SK-N-SH (cell line): ENCODE data around the gene CCHCR1. TPM values are rescaled to one million over a fixed set of nuclear protein-coding genes. Genes with fewer than 3 reads are reported as not detected.

Experiments used
- polyA plus RNA-seq, 3 experiments: library from polyadenylated mRNA; depleted of rRNA; stranded (reverse); fragments of >200 nt; gene quantifications; 2 replicates each; pipeline ENCODE4 v1.2.3, GENCODE V29; 2012
- small RNA-seq, 7 experiments: library from RNA; depleted of rRNA; stranded (forward); fragments of <200 nt; gene quantifications; one replicate each; pipeline ENCODE3, GENCODE V24; 2012

Gene CCHCR1
- polyA plus RNA-seq, 1 of the 3 experiments (the other 2 are of a cell fraction), result 18.7 TPM

Small RNA genes lying within 50 kb of the gene (small RNA-seq; reads per million reads assigned to genes)
- gene POLR2LP1, result 0 reads per million in 7 experiments

Other genes with a start within 250 kb of the CCHCR1 start
- gene GTF2H4, start 249.6 kb downstream of the CCHCR1 start, polyA plus RNA-seq (2012; rRNA removed), result 30.7 and 34.9 TPM in 2 replicates
- 31.2 TPM in 2 replicates for gene VARS2, start 243.6 kb downstream of the CCHCR1 start, polyA plus RNA-seq (2012; rRNA removed)
- not detected in 2 replicates for gene SFTA2, start 225.6 kb downstream of the CCHCR1 start, polyA plus RNA-seq (2012; rRNA removed)
- not detected in 2 replicates for gene MUCL3, start 216.8 kb downstream of the CCHCR1 start, polyA plus RNA-seq (2012; rRNA removed)
- gene MUC21, start 174.1 kb downstream of the CCHCR1 start, polyA plus RNA-seq (2012; rRNA removed), result not detected in 2 replicates
- gene MUC22, start 147.3 kb downstream of the CCHCR1 start, polyA plus RNA-seq (2012; rRNA removed), result 0.12 and 0.13 TPM in 2 replicates
- not detected in 2 replicates for gene C6orf15, start 45.2 kb downstream of the CCHCR1 start, polyA plus RNA-seq (2012; rRNA removed)
- gene PSORS1C1, start 43.0 kb downstream of the CCHCR1 start, polyA plus RNA-seq (2012; rRNA removed), result 3.0 and 3.1 TPM in 2 replicates
- 0.02 TPM in 1 of 2 replicates, not detected in the other for gene CDSN, start 37.4 kb downstream of the CCHCR1 start, polyA plus RNA-seq (2012; rRNA removed)
- gene PSORS1C2, start 18.7 kb downstream of the CCHCR1 start, polyA plus RNA-seq (2012; rRNA removed), result not detected in 2 replicates
- gene TCF19, start 787 bp upstream of the CCHCR1 start, polyA plus RNA-seq (2012; rRNA removed), result 7.0 and 9.3 TPM in 2 replicates
- gene POU5F1, start 12.9 kb upstream of the CCHCR1 start, polyA plus RNA-seq (2012; rRNA removed), result not detected in 2 replicates
- 390 and 434 TPM in 2 replicates for gene HLA-C, start 114.3 kb upstream of the CCHCR1 start, polyA plus RNA-seq (2012; rRNA removed)
- 18.7 and 18.9 TPM in 2 replicates for gene HLA-B, start 199.4 kb upstream of the CCHCR1 start, polyA plus RNA-seq (2012; rRNA removed)
- 28.8 and 32.7 TPM in 2 replicates for gene MICA, start 245.8 kb upstream of the CCHCR1 start, polyA plus RNA-seq (2012; rRNA removed)